Measurements from ENCODE around the gene LDHB.
"Not testable (repeated sequence)": the region's sequence is repeated elsewhere in the genome, so short reads cannot be mapped to it uniquely, and the experiment has no call there.

The LDHB gene

DNA sequence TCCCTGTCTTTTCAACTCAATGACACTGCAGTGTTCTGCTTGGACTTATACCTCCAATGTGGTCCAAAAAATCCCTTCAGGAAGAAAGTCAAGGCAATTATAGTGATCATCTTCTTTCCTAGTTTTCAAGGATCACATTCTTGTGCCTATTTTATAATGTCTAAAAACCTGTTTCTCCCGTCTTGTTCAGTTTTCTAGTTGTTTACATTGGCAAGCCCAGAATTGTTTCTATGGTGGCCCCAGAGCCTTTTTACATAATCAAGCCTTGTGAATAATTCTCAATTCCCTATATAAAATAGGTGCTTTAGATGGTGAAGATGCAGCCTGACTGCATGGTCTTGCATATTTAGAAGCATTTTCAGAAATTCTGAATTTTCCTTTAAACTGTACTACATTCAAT, 14.5 kb upstream of the LDHB start:
- TF ChIP-seq, protein P1, sequence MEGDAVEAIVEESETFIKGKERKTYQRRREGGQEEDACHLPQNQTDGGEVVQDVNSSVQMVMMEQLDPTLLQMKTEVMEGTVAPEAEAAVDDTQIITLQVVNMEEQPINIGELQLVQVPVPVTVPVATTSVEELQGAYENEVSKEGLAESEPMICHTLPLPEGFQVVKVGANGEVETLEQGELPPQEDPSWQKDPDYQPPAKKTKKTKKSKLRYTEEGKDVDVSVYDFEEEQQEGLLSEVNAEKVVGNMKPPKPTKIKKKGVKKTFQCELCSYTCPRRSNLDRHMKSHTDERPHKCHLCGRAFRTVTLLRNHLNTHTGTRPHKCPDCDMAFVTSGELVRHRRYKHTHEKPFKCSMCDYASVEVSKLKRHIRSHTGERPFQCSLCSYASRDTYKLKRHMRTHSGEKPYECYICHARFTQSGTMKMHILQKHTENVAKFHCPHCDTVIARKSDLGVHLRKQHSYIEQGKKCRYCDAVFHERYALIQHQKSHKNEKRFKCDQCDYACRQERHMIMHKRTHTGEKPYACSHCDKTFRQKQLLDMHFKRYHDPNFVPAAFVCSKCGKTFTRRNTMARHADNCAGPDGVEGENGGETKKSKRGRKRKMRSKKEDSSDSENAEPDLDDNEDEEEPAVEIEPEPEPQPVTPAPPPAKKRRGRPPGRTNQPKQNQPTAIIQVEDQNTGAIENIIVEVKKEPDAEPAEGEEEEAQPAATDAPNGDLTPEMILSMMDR (IDR thresholded peaks at IDR 0.05; ENCODE audit: low read depth, low read length): no peak
- no peaks in the 10 kb centered on the region for H3K9me3 ChIP-seq (ENCODE audit: severe bottlenecking)
- DNase-seq: no peak
- H3K36me3 ChIP-seq: no peaks in the 10 kb centered on the region
- H3K27ac ChIP-seq: no peak overlapping the region
- no peak overlapping the region for H3K4me3 ChIP-seq (ENCODE audit: low read depth, low read length)
- no peaks in the 10 kb centered on the region for H3K27me3 ChIP-seq (ENCODE audit: insufficient read depth, low read depth, severe bottlenecking)

DNA sequence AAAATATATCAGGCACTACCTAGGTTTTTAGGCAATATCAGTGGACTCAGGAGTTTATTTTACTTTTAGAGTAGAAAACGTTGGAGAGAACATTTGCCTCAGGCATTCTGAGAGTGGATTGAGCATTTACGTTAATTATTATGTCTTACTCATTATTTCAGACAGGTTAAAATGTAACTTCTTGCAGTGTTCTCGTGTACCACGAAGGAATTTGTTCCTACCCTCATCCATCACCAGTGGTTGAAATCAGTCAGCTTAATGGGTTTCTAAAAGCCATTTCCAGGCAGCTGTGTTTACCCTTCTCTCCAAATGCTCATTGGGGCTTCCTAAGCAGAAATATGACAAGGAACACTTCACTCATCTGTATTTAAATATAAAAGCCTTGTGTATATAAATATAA, 9.1 kb upstream of the LDHB start:
- no peak overlapping the region for H3K4me3 ChIP-seq (ENCODE audit: low read depth, low read length)
- TF ChIP-seq, protein P1 (IDR thresholded peaks at IDR 0.05; ENCODE audit: low read depth, low read length): no peak
- DNase-seq: no peak
- H3K27me3 ChIP-seq (ENCODE audit: insufficient read depth, low read depth, severe bottlenecking): no peaks in the 10 kb centered on the region
- no peak overlapping the region for H3K27ac ChIP-seq
- no peaks in the 10 kb centered on the region for H3K36me3 ChIP-seq
- no peaks in the 10 kb centered on the region for H3K9me3 ChIP-seq (ENCODE audit: severe bottlenecking)

DNA sequence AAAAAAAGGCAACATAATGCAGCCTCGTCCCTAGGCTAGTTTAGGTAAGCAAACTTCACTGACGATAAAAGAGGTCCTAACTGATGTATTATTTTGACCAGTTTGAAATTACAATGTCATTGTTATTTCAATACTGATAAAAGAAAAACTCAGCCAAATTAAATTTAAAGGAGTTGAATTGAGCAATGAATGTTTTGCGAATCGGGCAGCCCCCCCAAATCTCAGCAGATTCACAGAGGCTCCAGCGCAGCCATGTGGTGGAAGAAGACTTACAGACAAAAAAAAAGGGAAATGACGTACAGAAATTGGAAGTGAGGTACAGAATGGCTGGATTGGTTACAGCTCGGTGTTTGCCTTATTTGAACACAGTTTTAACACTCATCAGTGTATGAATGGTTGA, 8.2 kb upstream of the LDHB start:
- H3K9me3 ChIP-seq (ENCODE audit: severe bottlenecking): no peaks in the 10 kb centered on the region
- H3K36me3 ChIP-seq: no peaks in the 10 kb centered on the region
- DNase-seq: no peak
- H3K4me3 ChIP-seq (ENCODE audit: low read depth, low read length): no peak overlapping the region
- no peaks in the 10 kb centered on the region for H3K27me3 ChIP-seq (ENCODE audit: insufficient read depth, low read depth, severe bottlenecking)
- no peak overlapping the region for H3K27ac ChIP-seq
- TF ChIP-seq, protein P1 (IDR thresholded peaks at IDR 0.05; ENCODE audit: low read depth, low read length): no peak

DNA sequence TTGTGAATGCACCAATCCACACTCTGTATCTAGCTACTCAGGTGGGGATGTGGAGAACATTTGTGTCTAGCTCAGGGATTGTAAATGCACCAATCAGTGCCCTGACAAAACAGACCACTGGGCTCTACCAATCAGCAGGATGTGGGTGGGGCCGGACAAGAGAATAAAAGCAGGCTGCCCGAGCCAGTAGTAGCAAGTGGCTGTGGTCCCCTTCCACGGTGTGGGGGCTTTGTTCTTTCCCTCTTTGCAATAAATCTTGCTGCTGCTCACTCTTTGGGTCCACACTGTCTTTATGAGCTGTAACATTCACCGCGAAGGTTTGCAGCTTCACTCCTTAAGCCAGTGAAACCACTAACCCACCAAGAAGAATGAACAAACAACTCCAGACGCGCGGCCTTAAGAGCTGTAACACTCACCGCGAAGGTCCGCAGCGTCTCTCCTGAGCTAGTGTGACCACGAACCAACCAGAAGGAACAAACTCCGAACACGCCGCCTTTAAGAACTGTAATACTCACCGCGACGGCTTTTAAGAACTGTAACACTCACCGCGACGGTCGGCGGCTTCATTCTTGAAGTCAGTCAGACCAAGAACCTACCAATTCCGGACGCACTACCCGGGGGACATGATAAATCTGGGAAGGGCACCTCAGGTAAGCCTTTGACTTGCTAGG, 4.6 kb upstream of the LDHB start:
- H3K9me3 ChIP-seq (ENCODE audit: severe bottlenecking): peaks cover 3% of the 10 kb centered on the region
- H3K27me3 ChIP-seq (ENCODE audit: insufficient read depth, low read depth, severe bottlenecking): no peaks in the 10 kb centered on the region
- H3K36me3 ChIP-seq: peaks cover 3% of the 10 kb centered on the region
- no peak overlapping the region for H3K4me3 ChIP-seq (ENCODE audit: low read depth, low read length)
- H3K27ac ChIP-seq: no peak overlapping the region
- no peak for DNase-seq
- TF ChIP-seq, protein P1 (IDR thresholded peaks at IDR 0.05; ENCODE audit: low read depth, low read length): no peak

DNA sequence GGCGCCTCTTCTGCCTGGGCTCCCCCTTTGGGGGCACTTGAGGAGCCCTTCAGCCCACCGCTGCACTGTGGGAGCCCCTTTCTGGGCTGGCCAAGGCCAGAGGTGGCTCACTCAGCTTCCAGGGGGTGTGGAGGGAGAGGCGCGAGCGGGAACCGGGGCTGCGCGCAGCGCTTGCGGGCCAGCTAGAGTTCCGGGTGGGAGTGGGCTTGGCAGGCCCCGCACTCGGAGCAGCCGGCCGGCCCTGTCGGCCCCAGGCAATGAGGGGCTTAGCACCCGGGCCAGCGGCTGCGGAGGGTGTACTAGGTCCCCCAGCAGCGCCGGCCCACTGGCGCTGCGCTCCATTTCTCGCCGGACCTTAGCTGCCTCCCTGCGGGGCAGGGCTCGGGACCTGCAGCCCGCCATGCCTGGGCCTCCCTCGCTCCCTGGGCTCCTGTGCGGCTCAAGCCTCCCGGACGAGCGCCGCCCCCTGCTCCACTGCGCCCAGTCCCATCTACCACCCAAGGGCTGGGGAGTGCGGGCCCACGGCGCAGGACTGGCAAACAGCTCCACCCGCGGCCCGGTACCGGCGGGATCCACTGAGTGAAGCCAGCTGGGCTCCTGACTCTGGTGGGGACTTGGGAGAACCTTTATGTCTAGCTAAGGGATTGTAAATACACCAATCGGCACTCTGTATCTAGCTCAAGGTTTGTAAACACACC, 3.9 kb upstream of the LDHB start:
- H3K27ac ChIP-seq; H3K9me3 ChIP-seq (ENCODE audit: severe bottlenecking); H3K4me3 ChIP-seq (ENCODE audit: low read depth, low read length); DNase-seq; H3K36me3 ChIP-seq; H3K27me3 ChIP-seq (ENCODE audit: insufficient read depth, low read depth, severe bottlenecking): not testable (repeated sequence)

DNA sequence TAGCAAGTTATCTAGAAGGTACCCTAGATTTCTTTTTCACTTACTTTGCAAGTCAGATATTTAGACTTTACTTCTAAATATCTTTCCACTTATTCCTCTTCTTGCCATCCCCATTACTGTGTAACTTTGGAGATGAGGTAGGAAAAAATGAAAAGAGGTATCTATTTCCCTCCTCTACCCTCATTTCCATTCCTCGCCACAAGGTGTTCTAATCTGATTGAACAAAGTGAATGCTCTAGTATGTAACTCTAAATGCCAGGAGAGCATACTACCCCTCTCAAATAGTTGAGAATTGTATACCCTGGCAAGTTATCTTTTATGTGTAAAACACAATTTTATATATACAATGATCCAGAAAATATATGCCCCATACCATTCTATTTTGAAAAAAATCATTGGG, 1.7 kb upstream of the LDHB start:
- DNase-seq: no peak

More for the DNA sequence above, 1.7 kb upstream of the LDHB start:
- Histone ChIP-seq H3K27ac (no peak overlapping the region), H3K36me3 (peaks cover 27% of the 10 kb centered on the region), H3K4me3 (ENCODE audit: low read depth, low read length) (no peak overlapping the region), H3K27me3 (ENCODE audit: insufficient read depth, low read depth, severe bottlenecking) (no peaks in the 10 kb centered on the region), H3K9me3 (ENCODE audit: severe bottlenecking) (peaks cover 3% of the 10 kb centered on the region)
- TF ChIP-seq, protein P1 (IDR thresholded peaks at IDR 0.05; ENCODE audit: low read depth, low read length): no peak

Data from WERI-Rb-1 (cell line).